Measurements from ENCODE around the gene REXO1.

GRCh38 chr19:1849886-1850398, 1.7 kb upstream of the REXO1 start:
- TF ChIP-seq, protein P1, sequence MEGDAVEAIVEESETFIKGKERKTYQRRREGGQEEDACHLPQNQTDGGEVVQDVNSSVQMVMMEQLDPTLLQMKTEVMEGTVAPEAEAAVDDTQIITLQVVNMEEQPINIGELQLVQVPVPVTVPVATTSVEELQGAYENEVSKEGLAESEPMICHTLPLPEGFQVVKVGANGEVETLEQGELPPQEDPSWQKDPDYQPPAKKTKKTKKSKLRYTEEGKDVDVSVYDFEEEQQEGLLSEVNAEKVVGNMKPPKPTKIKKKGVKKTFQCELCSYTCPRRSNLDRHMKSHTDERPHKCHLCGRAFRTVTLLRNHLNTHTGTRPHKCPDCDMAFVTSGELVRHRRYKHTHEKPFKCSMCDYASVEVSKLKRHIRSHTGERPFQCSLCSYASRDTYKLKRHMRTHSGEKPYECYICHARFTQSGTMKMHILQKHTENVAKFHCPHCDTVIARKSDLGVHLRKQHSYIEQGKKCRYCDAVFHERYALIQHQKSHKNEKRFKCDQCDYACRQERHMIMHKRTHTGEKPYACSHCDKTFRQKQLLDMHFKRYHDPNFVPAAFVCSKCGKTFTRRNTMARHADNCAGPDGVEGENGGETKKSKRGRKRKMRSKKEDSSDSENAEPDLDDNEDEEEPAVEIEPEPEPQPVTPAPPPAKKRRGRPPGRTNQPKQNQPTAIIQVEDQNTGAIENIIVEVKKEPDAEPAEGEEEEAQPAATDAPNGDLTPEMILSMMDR (IDR thresholded peaks at IDR 0.05; ENCODE audit: control extremely low read depth in 1 of 3, insufficient read depth in 1 of 3, low read depth in 1 of 3, low read length in 3 of 3) = no peak
- no peak for TF ChIP-seq POLR2A (IDR thresholded peaks at IDR 0.05; ENCODE audit: control extremely low read depth in 1 of 2, low read depth in 2 of 2, low read length in 2 of 2)
- TF ChIP-seq, protein P2, sequence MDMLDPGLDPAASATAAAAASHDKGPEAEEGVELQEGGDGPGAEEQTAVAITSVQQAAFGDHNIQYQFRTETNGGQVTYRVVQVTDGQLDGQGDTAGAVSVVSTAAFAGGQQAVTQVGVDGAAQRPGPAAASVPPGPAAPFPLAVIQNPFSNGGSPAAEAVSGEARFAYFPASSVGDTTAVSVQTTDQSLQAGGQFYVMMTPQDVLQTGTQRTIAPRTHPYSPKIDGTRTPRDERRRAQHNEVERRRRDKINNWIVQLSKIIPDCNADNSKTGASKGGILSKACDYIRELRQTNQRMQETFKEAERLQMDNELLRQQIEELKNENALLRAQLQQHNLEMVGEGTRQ (IDR thresholded peaks at IDR 0.05; ENCODE audit: low read length) = no peak
- TF ChIP-seq SP1 (IDR thresholded peaks at IDR 0.05; ENCODE audit: low read depth, low read length) = no peak
- no peak for TF ChIP-seq SUZ12 (IDR thresholded peaks at IDR 0.05; ENCODE audit: low read length)
- TF ChIP-seq POLR2AphosphoS5 (IDR thresholded peaks at IDR 0.05; ENCODE audit: low read depth, low read length) = no peak
- TF ChIP-seq ATF2 (IDR thresholded peaks at IDR 0.05; ENCODE audit: low read length) = no peak
- TF ChIP-seq EP300 (IDR thresholded peaks at IDR 0.05; ENCODE audit: borderline replicate concordance in 1 of 2, low read depth in 2 of 2, low read length in 2 of 2) = no peak
- TF ChIP-seq RAD21 (IDR thresholded peaks at IDR 0.05 in 1 of 2, conservative IDR thresholded peaks at IDR 0.05 in 1 of 2; ENCODE audit: low read depth in 2 of 2, low read length in 2 of 2) = no peak
- no peak for TF ChIP-seq EZH2 (IDR thresholded peaks at IDR 0.05; ENCODE audit: low read depth, low read length, severe bottlenecking)
- no peak for TF ChIP-seq CHD7 (IDR thresholded peaks at IDR 0.05; ENCODE audit: insufficient replicate concordance, low read length)
- no peak for TF ChIP-seq CBX5 (IDR thresholded peaks at IDR 0.05; ENCODE audit: low read depth, low read length)

All from H1 (cell line).